Measurements from ENCODE around the gene PIGV. TPM values are rescaled to one million over a fixed set of nuclear protein-coding genes. Genes with fewer than 3 reads are reported as not detected.

The PIGV gene
- total RNA-seq, 1 donor from 2014 or later: 20.3 TPM

DNA sequence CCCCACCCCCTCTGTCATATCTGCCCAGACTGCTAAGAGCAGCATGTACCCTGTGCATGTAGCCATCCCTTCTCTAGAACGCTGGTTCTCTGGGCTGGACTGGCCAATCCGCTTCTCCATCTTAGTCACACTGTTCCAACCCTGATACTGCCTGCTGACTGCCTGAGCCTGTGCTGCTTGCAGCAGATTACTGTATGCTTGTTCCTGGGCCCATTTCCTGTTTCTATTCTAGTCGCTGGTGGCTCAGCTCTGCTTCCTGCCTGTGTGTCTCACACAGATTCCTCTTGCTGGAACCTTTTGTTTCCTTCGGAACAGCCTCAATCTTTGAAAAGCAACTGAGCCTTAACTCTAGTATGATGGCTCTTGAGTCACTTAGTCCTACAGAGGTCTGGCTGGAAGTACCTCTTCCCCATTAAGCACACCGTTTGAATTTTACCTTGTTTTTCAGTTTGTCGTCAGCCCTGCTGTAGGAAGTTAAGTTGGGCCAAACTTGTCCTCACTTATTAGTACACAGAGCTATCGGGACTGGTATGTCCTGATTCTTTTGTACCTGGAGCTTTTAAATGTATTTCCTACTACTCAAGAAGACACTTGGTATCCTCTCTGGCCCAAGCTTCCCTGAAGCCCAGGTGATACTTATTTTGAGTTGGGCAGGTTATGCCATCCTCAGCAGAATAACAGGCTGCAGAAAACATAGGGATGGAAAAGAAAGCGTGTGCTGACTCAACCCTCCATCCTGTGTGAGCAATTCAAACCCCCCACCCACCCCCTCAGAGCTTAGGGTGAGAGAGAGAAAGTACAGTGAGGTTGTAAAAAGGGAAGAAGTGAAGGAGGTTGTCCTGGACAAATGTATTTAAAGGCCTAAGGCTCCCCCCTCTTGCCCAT lies 43.4 kb upstream of the PIGV start:
- H3K4me1 ChIP-seq: peaks cover 88% of the 10 kb centered on the region
- peak overlapping the region; percentile 82 for H3K27ac ChIP-seq
- H3K27me3 ChIP-seq (ENCODE audit: low read depth): no peaks in the 10 kb centered on the region
- DNase-seq (peak; percentile 79), ATAC-seq (peak; percentile 93 to 98)
- H3K4me3 ChIP-seq: peak overlapping the region; percentile 11
- TF ChIP-seq, protein P1, sequence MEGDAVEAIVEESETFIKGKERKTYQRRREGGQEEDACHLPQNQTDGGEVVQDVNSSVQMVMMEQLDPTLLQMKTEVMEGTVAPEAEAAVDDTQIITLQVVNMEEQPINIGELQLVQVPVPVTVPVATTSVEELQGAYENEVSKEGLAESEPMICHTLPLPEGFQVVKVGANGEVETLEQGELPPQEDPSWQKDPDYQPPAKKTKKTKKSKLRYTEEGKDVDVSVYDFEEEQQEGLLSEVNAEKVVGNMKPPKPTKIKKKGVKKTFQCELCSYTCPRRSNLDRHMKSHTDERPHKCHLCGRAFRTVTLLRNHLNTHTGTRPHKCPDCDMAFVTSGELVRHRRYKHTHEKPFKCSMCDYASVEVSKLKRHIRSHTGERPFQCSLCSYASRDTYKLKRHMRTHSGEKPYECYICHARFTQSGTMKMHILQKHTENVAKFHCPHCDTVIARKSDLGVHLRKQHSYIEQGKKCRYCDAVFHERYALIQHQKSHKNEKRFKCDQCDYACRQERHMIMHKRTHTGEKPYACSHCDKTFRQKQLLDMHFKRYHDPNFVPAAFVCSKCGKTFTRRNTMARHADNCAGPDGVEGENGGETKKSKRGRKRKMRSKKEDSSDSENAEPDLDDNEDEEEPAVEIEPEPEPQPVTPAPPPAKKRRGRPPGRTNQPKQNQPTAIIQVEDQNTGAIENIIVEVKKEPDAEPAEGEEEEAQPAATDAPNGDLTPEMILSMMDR (IDR thresholded peaks at IDR 0.05): no peak
- no peaks in the 10 kb centered on the region for H3K9me3 ChIP-seq
- intact Hi-C loops (cut with DNase I): no loop called here
- peaks cover 63% of the 10 kb centered on the region for H3K36me3 ChIP-seq

DNA sequence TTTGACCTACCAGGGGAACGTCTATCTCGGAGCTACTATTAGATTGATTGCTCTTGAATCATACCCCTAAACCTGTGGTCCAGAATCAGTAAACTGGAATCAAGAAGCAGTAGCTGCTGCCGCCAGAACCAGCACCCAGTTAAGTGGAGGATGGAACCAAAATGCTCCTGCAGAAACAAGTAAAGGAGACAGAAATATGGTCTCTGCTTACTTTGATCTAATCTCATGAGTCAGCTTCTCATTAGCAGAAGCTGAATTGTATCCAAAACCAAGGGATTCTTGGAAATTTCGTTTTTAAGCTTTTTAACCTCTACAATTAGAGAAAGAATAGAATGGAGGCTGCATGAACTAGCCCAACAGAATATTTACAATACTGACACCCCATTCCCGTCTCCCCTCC lies 42.6 kb upstream of the PIGV start:
- ATAC-seq: no peak
- Histone ChIP-seq H3K4me3 (no peak overlapping the region), H3K27ac (peak overlapping the region; percentile 82), H3K27me3 (ENCODE audit: low read depth) (no peaks in the 10 kb centered on the region), H3K4me1 (peaks cover 88% of the 10 kb centered on the region), H3K36me3 (peaks cover 63% of the 10 kb centered on the region), H3K9me3 (no peaks in the 10 kb centered on the region)
- intact Hi-C loops (cut with DNase I): no loop called here
- TF ChIP-seq, protein P1 (IDR thresholded peaks at IDR 0.05): no peak
- DNase-seq: no peak

DNA sequence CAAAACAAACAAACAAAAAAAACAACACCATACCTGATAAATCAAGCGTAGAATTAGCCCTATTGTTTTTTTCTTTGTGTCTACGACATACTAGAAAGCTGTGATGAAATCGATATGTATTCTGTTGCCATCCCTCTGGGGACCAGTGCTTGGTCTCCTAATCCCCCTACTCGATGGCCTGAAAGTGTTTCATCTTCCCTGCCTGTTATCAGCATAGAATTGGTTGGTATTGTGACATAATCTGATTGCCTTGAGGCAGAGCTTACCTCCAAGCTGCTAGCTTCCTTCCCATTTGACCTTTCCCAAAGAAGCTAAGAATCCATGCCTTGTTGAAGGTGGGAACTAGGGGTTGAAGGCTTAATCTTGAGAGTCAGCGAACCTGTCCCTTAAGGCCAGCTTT lies 40.7 kb upstream of the PIGV start:
- ATAC-seq (no peak), DNase-seq (no peak)
- peaks cover 56% of the 10 kb centered on the region for H3K36me3 ChIP-seq
- no peaks in the 10 kb centered on the region for H3K9me3 ChIP-seq
- TF ChIP-seq, protein P1 (IDR thresholded peaks at IDR 0.05): no peak
- no peak overlapping the region for H3K4me3 ChIP-seq
- no peak overlapping the region for H3K27ac ChIP-seq
- intact Hi-C loops (cut with DNase I): no loop called here
- no peaks in the 10 kb centered on the region for H3K27me3 ChIP-seq (ENCODE audit: low read depth)
- H3K4me1 ChIP-seq: peaks cover 77% of the 10 kb centered on the region

DNA sequence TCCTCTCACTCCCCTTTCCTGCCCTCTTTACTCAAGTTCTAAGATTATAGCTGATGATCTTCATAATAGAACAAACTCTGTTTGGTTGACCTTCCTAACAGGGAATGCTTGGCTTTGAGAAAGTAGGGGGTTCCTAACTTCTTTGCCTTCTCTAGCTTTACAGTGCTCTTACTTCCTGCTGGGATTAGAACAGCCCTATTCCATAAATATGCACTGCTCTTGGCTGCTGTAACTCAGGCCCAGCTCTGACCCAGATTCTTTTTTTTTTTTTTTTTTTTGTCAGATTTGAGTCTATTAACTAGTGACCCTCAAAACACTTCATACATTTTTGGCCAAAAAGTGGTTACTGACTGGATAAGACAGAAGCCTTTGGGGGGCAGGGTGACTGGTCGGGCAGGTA lies 39.4 kb upstream of the PIGV start:
- intact Hi-C loops (cut with DNase I): no loop called here

DNA sequence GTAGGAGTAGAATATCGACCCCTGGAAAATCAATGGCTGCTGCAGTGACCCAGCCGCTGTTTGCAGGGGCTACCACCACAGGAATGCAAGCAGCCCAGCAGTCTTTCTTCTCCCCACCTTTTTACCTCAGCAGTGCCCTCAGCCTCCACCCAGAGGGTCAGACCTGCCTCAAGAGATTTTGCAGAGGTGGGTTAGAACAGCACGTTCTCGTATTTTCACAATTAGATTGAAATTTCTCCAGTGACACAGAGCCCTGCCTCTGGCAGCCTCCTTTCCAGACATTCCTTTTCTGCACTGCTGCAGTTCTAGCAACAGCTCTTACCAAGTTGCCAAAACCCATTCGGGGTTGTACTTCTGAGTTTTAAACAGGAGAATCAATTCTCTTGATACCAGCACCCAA lies 38.3 kb upstream of the PIGV start:
- H3K4me1 ChIP-seq: peaks cover 79% of the 10 kb centered on the region
- H3K27ac ChIP-seq: no peak overlapping the region
- H3K9me3 ChIP-seq: no peaks in the 10 kb centered on the region
- TF ChIP-seq, protein P1 (IDR thresholded peaks at IDR 0.05): no peak
- no peak for DNase-seq
- peaks cover 53% of the 10 kb centered on the region for H3K36me3 ChIP-seq
- no peak for ATAC-seq
- H3K4me3 ChIP-seq: no peak overlapping the region
- intact Hi-C loops (cut with DNase I): no loop called here
- no peaks in the 10 kb centered on the region for H3K27me3 ChIP-seq (ENCODE audit: low read depth)

More for the DNA sequence above, 39.4 kb upstream of the PIGV start:
- Histone ChIP-seq H3K36me3 (peaks cover 44% of the 10 kb centered on the region), H3K27me3 (ENCODE audit: low read depth) (no peaks in the 10 kb centered on the region), H3K4me3 (no peak overlapping the region), H3K4me1 (peaks cover 78% of the 10 kb centered on the region), H3K27ac (no peak overlapping the region), H3K9me3 (no peaks in the 10 kb centered on the region)
- ATAC-seq (no peak), DNase-seq (no peak)
- TF ChIP-seq, protein P1 (IDR thresholded peaks at IDR 0.05): no peak
